H1 (cell line): ENCODE measurements around the gene CALHM2. TPM values are rescaled to one million over a fixed set of nuclear protein-coding genes. Genes with fewer than 3 reads are reported as not detected.

ENCODE experiments used
- polyA plus RNA-seq, 7 experiments: library from polyadenylated mRNA; depleted of rRNA in 3 of 7; stranded (reverse) in 5 of 7; unstranded in 2 of 7; fragments of >200 nt in 5 of 7; fragments of 200-250 nt in 2 of 7; gene quantifications; 1 replicate in 5 of 7; 2 replicates in 1 of 7; 4 replicates in 1 of 7; pipeline versions ENCODE4 v1.2.1 to v1.2.3, GENCODE V29; 2011 to 2013; ENCODE audit warnings: missing spikeins in 2 of 7, mixed read lengths in 2 of 7
- total RNA-seq: library from RNA; stranded (reverse); fragmentation: NEBNext Ultra II Directional; extraction: Animal tissue kit (Norgen Biotek cat#: 25700); gene quantifications from 2 replicates; pipeline ENCODE4 v1.2.1, GENCODE V29; 2021
- TF ChIP-seq, protein P1 (sequence below): fragments of 300-600 bp; sonication (generic); IDR thresholded peaks from 2 replicates; pipeline ENCODE4 v1.7.1; 2012; ENCODE audit warnings: low read length, moderate library complexity, mild to moderate bottlenecking, inconsistent platforms; ENCODE audit not compliant: insufficient replicate concordance

The CALHM2 gene
- total and polyA plus RNA-seq, 2 of the 8 experiments (the other 6 are each of a cell fraction or from before 2014, with no cell fraction given): 1.2 to 2.4 TPM

GRCh38 chr10:103451091-103451813, 918 bp downstream of the CALHM2 start (continued):
- TF ChIP-seq, protein P1, sequence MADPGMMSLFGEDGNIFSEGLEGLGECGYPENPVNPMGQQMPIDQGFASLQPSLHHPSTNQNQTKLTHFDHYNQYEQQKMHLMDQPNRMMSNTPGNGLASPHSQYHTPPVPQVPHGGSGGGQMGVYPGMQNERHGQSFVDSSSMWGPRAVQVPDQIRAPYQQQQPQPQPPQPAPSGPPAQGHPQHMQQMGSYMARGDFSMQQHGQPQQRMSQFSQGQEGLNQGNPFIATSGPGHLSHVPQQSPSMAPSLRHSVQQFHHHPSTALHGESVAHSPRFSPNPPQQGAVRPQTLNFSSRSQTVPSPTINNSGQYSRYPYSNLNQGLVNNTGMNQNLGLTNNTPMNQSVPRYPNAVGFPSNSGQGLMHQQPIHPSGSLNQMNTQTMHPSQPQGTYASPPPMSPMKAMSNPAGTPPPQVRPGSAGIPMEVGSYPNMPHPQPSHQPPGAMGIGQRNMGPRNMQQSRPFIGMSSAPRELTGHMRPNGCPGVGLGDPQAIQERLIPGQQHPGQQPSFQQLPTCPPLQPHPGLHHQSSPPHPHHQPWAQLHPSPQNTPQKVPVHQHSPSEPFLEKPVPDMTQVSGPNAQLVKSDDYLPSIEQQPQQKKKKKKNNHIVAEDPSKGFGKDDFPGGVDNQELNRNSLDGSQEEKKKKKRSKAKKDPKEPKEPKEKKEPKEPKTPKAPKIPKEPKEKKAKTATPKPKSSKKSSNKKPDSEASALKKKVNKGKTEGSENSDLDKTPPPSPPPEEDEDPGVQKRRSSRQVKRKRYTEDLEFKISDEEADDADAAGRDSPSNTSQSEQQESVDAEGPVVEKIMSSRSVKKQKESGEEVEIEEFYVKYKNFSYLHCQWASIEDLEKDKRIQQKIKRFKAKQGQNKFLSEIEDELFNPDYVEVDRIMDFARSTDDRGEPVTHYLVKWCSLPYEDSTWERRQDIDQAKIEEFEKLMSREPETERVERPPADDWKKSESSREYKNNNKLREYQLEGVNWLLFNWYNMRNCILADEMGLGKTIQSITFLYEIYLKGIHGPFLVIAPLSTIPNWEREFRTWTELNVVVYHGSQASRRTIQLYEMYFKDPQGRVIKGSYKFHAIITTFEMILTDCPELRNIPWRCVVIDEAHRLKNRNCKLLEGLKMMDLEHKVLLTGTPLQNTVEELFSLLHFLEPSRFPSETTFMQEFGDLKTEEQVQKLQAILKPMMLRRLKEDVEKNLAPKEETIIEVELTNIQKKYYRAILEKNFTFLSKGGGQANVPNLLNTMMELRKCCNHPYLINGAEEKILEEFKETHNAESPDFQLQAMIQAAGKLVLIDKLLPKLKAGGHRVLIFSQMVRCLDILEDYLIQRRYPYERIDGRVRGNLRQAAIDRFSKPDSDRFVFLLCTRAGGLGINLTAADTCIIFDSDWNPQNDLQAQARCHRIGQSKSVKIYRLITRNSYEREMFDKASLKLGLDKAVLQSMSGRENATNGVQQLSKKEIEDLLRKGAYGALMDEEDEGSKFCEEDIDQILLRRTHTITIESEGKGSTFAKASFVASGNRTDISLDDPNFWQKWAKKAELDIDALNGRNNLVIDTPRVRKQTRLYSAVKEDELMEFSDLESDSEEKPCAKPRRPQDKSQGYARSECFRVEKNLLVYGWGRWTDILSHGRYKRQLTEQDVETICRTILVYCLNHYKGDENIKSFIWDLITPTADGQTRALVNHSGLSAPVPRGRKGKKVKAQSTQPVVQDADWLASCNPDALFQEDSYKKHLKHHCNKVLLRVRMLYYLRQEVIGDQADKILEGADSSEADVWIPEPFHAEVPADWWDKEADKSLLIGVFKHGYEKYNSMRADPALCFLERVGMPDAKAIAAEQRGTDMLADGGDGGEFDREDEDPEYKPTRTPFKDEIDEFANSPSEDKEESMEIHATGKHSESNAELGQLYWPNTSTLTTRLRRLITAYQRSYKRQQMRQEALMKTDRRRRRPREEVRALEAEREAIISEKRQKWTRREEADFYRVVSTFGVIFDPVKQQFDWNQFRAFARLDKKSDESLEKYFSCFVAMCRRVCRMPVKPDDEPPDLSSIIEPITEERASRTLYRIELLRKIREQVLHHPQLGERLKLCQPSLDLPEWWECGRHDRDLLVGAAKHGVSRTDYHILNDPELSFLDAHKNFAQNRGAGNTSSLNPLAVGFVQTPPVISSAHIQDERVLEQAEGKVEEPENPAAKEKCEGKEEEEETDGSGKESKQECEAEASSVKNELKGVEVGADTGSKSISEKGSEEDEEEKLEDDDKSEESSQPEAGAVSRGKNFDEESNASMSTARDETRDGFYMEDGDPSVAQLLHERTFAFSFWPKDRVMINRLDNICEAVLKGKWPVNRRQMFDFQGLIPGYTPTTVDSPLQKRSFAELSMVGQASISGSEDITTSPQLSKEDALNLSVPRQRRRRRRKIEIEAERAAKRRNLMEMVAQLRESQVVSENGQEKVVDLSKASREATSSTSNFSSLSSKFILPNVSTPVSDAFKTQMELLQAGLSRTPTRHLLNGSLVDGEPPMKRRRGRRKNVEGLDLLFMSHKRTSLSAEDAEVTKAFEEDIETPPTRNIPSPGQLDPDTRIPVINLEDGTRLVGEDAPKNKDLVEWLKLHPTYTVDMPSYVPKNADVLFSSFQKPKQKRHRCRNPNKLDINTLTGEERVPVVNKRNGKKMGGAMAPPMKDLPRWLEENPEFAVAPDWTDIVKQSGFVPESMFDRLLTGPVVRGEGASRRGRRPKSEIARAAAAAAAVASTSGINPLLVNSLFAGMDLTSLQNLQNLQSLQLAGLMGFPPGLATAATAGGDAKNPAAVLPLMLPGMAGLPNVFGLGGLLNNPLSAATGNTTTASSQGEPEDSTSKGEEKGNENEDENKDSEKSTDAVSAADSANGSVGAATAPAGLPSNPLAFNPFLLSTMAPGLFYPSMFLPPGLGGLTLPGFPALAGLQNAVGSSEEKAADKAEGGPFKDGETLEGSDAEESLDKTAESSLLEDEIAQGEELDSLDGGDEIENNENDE: no peak
